Activated CD8-positive, alpha-beta memory T cell treated with anti-CD3 and anti-CD28 coated beads, Interleukin-2, amount 10 ng/mL, durations not matched to agents 7 days and 5 days (primary cell): ENCODE data around the gene PIM1. TPM values are rescaled to one million over a fixed set of nuclear protein-coding genes. Genes with fewer than 3 reads are reported as not detected.
A peak's percentile ranks its signal among the peaks of the same experiment; 100 is the strongest.
"Not testable (repeated sequence)": the region's sequence is repeated elsewhere in the genome, so short reads cannot be mapped to it uniquely, and the experiment has no call there.

ENCODE experiments used
- ATAC-seq: fragments of 150-1000 bp; cut with Tn5 transposase; one replicate; pipeline ENCODE4 v1.10.0; 2021; ENCODE audit warnings: moderate library complexity
- CTCF ChIA-PET: fragments of 350-600 bp; sonication (Branson Sonifier 250); formaldehyde crosslinking; loops from one replicate; lab custom pipeline; 2021; ENCODE audit warnings: antibody characterized with exemption; lab: Charles Lee
- DNase-seq: peaks from one replicate; pipeline ENCODE4 v3.0.0-alpha.2; 2020
- H3K27ac Mint-ChIP-seq: one replicate; pipeline ENCODE4 v1.8.0; 2021; ENCODE audit warnings: mild to moderate bottlenecking, mixed read lengths
- H3K27me3 Mint-ChIP-seq: one replicate; pipeline ENCODE4 v1.8.0; 2021; ENCODE audit warnings: mixed read lengths
- H3K36me3 Mint-ChIP-seq: one replicate; pipeline ENCODE4 v1.8.0; 2021; ENCODE audit warnings: mild to moderate bottlenecking, mixed read lengths
- H3K4me1 Mint-ChIP-seq: one replicate; pipeline ENCODE4 v1.8.0; 2021; ENCODE audit warnings: mixed read lengths
- H3K4me3 Mint-ChIP-seq: one replicate; pipeline ENCODE4 v1.8.0; 2021; ENCODE audit warnings: mild to moderate bottlenecking, moderate library complexity, mixed read lengths
- H3K9me3 Mint-ChIP-seq: one replicate; pipeline ENCODE4 v1.8.0; 2022; ENCODE audit warnings: low read depth, mixed read lengths
- total RNA-seq, 2 experiments: library from RNA; stranded (reverse); gene quantifications; one replicate each; pipeline ENCODE4 v1.2.3, GENCODE V29; 2021

Gene PIM1
- total RNA-seq, 2 experiments from 2014 or later, result 361 to 464 TPM

DNA sequence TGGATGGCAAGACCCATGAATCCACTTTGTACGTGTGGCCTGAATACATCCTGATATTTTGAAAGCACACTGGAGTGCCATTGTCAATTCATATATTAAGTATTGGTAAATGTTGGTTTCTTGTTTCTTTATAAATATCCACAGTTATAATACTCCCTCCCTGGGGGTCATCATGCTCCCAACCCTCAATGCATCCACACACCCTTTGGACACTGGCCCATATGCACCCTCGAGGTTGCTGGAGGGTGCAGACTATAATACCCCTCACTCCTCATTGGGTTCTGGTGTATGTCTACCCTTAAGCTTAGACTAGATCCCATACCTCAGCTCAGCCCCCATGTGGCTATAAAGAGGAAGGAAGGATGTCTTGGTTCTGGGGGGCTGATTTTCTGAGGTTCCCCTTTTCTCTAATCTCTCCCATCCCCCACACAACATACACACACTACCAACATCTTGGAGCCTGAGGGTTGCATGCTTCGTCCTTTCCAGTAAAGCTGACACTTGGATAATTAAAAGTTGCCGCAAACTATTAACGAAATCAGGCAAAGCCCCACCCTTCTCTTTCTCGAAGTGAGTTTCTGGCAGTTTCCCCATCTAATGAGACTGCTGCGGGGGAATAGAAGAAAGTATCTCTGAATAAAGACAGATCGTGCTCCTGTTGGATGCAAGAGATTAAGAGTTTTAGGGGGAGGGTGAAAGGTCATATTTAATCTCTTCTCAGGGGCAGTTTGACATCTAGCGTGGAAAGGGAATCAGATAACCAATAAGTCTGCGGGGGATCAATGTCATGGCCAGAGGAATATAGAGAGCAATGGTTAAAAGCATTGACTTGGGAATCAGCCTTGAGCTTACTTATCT lies 7.4 kb downstream of the PIM1 start:
- no peaks in the 10 kb centered on the region for H3K27me3 Mint-ChIP-seq
- peak overlapping the region; percentile 96 for H3K27ac Mint-ChIP-seq
- ATAC-seq (peak; percentile 12), DNase-seq (no peak)
- H3K36me3 Mint-ChIP-seq, result peaks cover 55% of the 10 kb centered on the region
- CTCF ChIA-PET, result interaction anchor here (0.7 to 18.3 kb wide), 7 partner anchors 10 to 152 kb away, joined by 3 to 424 read pairs (median 11); no protein-coding TSS in a partner anchor
- H3K4me1 Mint-ChIP-seq, result peaks cover 76% of the 10 kb centered on the region
- H3K9me3 Mint-ChIP-seq, result no peaks in the 10 kb centered on the region
- H3K4me3 Mint-ChIP-seq, result peak overlapping the region; percentile 35

GRCh38 chr6:37177935-37178517 lies 8.1 kb downstream of the PIM1 start:
- H3K4me3 Mint-ChIP-seq, result no peak overlapping the region
- no peak for ATAC-seq
- peaks cover 51% of the 10 kb centered on the region for H3K36me3 Mint-ChIP-seq
- no peaks in the 10 kb centered on the region for H3K27me3 Mint-ChIP-seq
- H3K4me1 Mint-ChIP-seq, result peaks cover 79% of the 10 kb centered on the region
- DNase-seq, result no peak
- H3K9me3 Mint-ChIP-seq, result no peaks in the 10 kb centered on the region
- H3K27ac Mint-ChIP-seq, result peak overlapping the region; percentile 96
- CTCF ChIA-PET, result interaction anchor here (1.1 to 18.3 kb wide), 7 partner anchors 9 to 152 kb away, joined by 3 to 424 read pairs (median 24); no protein-coding TSS in a partner anchor

DNA sequence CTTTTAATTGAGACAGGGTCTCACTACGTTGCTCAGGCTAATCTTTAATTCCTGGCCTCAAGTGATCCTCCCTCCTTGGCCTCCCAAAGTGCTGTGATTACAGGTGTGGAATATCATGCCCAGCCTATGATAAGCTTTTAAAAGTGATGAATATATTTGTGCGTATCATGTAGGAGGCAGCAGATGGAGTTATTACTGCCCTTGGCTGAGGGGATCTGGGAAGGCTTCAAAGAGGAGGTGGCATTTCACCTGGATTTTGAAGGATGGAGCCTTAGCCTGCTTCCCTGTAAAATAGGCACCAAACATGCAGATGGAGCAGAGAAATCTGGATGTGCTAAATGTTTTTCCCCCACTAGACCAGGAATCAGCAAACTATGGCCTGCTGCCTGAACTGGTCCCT lies 10.1 kb downstream of the PIM1 start:
- DNase-seq, result no peak
- CTCF ChIA-PET, result interaction anchor here (0.8 to 18.3 kb wide), 9 partner anchors 8 to 155 kb away, joined by 4 to 424 read pairs (median 19); partner anchors contain the start of gene PIM1
- H3K4me3 Mint-ChIP-seq, result no peak overlapping the region

DNA sequence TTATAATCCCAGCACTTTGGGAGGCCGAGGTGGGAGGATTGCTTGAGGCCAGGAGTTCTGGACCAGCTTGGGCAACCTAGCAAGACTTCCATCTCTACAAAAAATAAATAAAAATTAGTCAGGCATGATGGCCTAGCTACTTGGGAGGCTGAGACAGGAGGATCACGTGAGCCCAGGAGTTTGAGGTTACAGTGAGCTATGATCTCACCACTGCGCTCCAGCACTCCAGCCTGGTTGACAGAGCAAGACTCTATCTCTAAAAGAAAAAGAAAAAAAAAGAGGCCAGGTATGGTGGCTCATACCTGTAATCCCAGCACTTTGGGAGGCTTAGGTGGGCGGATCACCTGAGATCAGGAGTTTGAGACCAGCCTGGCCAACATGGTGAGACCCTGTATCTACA lies 10.7 kb downstream of the PIM1 start:
- Mint-ChIP-seq H3K4me1 (peaks cover 74% of the 10 kb centered on the region), H3K36me3 (peaks cover 25% of the 10 kb centered on the region), H3K27ac (peak overlapping the region; percentile 70)
- H3K9me3 Mint-ChIP-seq, DNase-seq, H3K4me3 Mint-ChIP-seq, H3K27me3 Mint-ChIP-seq, ATAC-seq: not testable (repeated sequence)
- CTCF ChIA-PET, result interaction anchor here (0.8 to 18.3 kb wide), 11 partner anchors 8 to 155 kb away, joined by 3 to 424 read pairs (median 10); partner anchors contain the start of gene PIM1

More for the DNA sequence above, 10.1 kb downstream of the PIM1 start:
- Mint-ChIP-seq H3K36me3 (peaks cover 31% of the 10 kb centered on the region), H3K27me3 (no peaks in the 10 kb centered on the region), H3K27ac (peak overlapping the region; percentile 64), H3K9me3 (no peaks in the 10 kb centered on the region), H3K4me1 (peaks cover 76% of the 10 kb centered on the region)
- no peak for ATAC-seq

DNA sequence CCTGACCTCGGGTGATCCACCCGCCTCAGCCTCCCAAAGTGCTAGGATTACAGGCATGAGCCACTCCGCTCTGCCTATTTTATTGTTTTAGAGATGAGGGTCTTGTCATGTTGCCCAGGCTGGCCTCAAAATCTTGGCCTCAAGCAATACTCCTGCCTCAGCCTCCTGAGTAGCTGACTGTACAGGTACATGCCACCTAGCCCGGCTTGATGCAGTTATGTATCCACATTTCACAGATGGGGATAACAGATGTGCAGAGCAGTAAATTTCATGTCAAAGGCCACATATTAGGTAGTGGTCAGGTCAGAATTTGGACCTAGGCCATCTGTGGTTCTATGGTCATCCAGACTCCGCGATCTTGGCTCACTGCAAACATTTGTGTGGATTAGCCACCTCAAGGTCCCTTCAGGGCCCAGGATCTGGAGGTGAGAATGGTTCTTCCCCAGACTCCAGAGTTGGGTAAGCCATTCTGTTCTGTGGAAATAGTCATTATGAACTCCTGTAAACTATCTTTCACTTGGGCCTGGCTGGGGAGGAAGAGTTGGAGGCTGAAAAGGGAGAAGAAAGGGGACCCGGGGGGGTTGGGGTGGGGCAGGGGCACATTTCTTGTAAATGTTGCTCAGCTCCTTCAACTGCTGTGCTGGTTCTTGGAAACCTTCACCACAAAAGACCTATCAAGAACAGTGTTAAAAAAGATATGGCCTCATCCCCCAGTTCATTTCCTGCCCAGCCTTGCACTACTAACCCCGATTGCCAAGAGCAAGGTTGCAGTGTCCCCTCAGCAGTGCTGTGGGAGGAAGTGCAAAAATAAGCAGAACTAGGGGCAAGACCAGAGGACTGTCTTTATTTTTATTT lies 13.0 kb downstream of the PIM1 start:
- ATAC-seq, result peak; percentile 95
- DNase-seq, result peak; percentile 91
- H3K4me3 Mint-ChIP-seq, result peak overlapping the region; percentile 50
- H3K9me3 Mint-ChIP-seq, result peaks cover 4% of the 10 kb centered on the region
- H3K4me1 Mint-ChIP-seq, result peaks cover 73% of the 10 kb centered on the region
- H3K27ac Mint-ChIP-seq, result peak overlapping the region; percentile 98
- no peaks in the 10 kb centered on the region for H3K27me3 Mint-ChIP-seq
- peaks cover 15% of the 10 kb centered on the region for H3K36me3 Mint-ChIP-seq
- CTCF ChIA-PET, result interaction anchor here (1.0 to 18.3 kb wide), 9 partner anchors 11 to 298 kb away, joined by 3 to 424 read pairs (median 19); partner anchors contain the start of genes C6orf89 and PIM1

- H3K27me3 Mint-ChIP-seq, ATAC-seq, H3K9me3 Mint-ChIP-seq, H3K4me3 Mint-ChIP-seq, DNase-seq: not testable (repeated sequence)
- peaks cover 75% of the 10 kb centered on the region for H3K4me1 Mint-ChIP-seq
- CTCF ChIA-PET, result interaction anchor here (0.6 to 5.2 kb wide), 10 partner anchors 8 to 168 kb away, joined by 3 to 52 read pairs (median 12); no protein-coding TSS in a partner anchor
- H3K36me3 Mint-ChIP-seq, result peaks cover 20% of the 10 kb centered on the region
- H3K27ac Mint-ChIP-seq, result peak overlapping the region; percentile 93
Observed at GRCh38 chr6:37185949-37186720, 16.2 kb downstream of the PIM1 start.

GRCh38 chr6:37187321-37188022 lies 17.5 kb downstream of the PIM1 start:
- H3K9me3 Mint-ChIP-seq, result peaks cover 4% of the 10 kb centered on the region
- H3K27ac Mint-ChIP-seq, result peak overlapping the region; percentile 93
- H3K4me3 Mint-ChIP-seq, result peak overlapping the region; percentile 24

GRCh38 chr6:37188962-37189510 lies 19.1 kb downstream of the PIM1 start:
- ATAC-seq (no peak), DNase-seq (no peak)
- Mint-ChIP-seq H3K27ac (peak overlapping the region; percentile 77), H3K36me3 (peaks cover 18% of the 10 kb centered on the region), H3K4me3 (no peak overlapping the region), H3K27me3 (no peaks in the 10 kb centered on the region), H3K9me3 (peaks cover 4% of the 10 kb centered on the region), H3K4me1 (peaks cover 69% of the 10 kb centered on the region)
- CTCF ChIA-PET, result interaction anchor here (0.6 to 5.2 kb wide), 12 partner anchors 9 to 304 kb away, joined by 3 to 52 read pairs (median 8); no protein-coding TSS in a partner anchor

More at GRCh38 chr6:37187321-37188022, 17.5 kb downstream of the PIM1 start:
- no peak for ATAC-seq
- Mint-ChIP-seq H3K36me3 (peaks cover 19% of the 10 kb centered on the region), H3K4me1 (peaks cover 71% of the 10 kb centered on the region), H3K27me3 (no peaks in the 10 kb centered on the region)
- no peak for DNase-seq
- CTCF ChIA-PET, result interaction anchor here (0.8 to 5.2 kb wide), 14 partner anchors 7 to 302 kb away, joined by 3 to 52 read pairs (median 5); partner anchors contain the start of gene C6orf89

GRCh38 chr6:37190159-37190535 lies 20.2 kb downstream of the PIM1 start:
- peaks cover 73% of the 10 kb centered on the region for H3K4me1 Mint-ChIP-seq
- no peak overlapping the region for H3K4me3 Mint-ChIP-seq
- peak overlapping the region; percentile 81 for H3K27ac Mint-ChIP-seq
- CTCF ChIA-PET, result interaction anchor here (0.9 to 5.2 kb wide), 11 partner anchors 9 to 172 kb away, joined by 3 to 52 read pairs (median 10); no protein-coding TSS in a partner anchor
- no peaks in the 10 kb centered on the region for H3K27me3 Mint-ChIP-seq
- peaks cover 18% of the 10 kb centered on the region for H3K36me3 Mint-ChIP-seq
- ATAC-seq, result peak; percentile 31
- DNase-seq, result no peak
- H3K9me3 Mint-ChIP-seq, result peaks cover 4% of the 10 kb centered on the region

- Mint-ChIP-seq H3K4me3 (no peak overlapping the region), H3K27me3 (no peaks in the 10 kb centered on the region), H3K4me1 (peaks cover 51% of the 10 kb centered on the region), H3K36me3 (peaks cover 12% of the 10 kb centered on the region), H3K9me3 (no peaks in the 10 kb centered on the region), H3K27ac (peak overlapping the region; percentile 41)
- ATAC-seq (no peak), DNase-seq (no peak)
- CTCF ChIA-PET, result interaction anchor here (0.7 to 2.8 kb wide), 6 partner anchors 15 to 175 kb away, joined by 3 to 15 read pairs (median 4); partner anchors contain the start of gene PIM1
Observed at GRCh38 chr6:37192666-37193065, 22.7 kb downstream of the PIM1 start.

GRCh38 chr6:37194886-37195285 lies 24.9 kb downstream of the PIM1 start:
- H3K4me3 Mint-ChIP-seq, H3K36me3 Mint-ChIP-seq, H3K9me3 Mint-ChIP-seq, H3K27me3 Mint-ChIP-seq, DNase-seq: not testable (repeated sequence)
- ATAC-seq, result peak; percentile 63
- H3K27ac Mint-ChIP-seq, result peak overlapping the region; percentile 17
- CTCF ChIA-PET, result interaction anchor here (0.8 to 2.8 kb wide), 11 partner anchors 8 to 176 kb away, joined by 3 to 19 read pairs (median 8); partner anchors contain the start of gene PIM1
- peaks cover 35% of the 10 kb centered on the region for H3K4me1 Mint-ChIP-seq
